Measurements from ENCODE around the gene ERC2.

DNA sequence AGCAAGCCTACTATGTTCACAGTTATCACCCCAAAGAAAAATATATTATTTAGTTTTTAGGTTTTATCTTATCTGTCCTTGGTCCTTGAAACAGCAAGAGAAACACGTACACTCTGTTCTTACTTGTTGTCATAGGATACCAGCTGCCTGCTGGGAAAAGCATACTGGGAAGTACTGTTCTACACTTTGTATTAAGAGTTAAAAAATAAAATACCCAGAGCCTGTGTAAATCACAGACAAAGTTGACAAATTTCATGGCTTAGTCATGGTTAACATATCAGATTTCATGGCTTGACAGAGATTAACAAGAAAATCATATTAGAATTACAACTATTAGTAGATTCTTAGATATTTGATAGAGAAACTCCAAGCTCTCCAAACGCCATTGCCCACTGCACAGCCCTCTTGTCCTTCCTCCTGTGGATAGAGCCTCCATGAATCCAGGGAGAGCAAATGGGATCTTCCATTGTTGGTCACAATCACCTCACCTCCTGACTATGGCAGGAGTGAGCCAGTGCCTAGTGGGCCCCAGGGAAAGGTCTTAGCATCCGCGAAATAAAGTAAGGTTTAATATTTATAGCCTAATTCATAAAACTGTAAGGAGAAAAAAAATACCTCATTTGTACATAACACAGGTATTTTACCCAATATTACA, 853.1 kb downstream of the ERC2 start:
- TF ChIP-seq, protein P1, sequence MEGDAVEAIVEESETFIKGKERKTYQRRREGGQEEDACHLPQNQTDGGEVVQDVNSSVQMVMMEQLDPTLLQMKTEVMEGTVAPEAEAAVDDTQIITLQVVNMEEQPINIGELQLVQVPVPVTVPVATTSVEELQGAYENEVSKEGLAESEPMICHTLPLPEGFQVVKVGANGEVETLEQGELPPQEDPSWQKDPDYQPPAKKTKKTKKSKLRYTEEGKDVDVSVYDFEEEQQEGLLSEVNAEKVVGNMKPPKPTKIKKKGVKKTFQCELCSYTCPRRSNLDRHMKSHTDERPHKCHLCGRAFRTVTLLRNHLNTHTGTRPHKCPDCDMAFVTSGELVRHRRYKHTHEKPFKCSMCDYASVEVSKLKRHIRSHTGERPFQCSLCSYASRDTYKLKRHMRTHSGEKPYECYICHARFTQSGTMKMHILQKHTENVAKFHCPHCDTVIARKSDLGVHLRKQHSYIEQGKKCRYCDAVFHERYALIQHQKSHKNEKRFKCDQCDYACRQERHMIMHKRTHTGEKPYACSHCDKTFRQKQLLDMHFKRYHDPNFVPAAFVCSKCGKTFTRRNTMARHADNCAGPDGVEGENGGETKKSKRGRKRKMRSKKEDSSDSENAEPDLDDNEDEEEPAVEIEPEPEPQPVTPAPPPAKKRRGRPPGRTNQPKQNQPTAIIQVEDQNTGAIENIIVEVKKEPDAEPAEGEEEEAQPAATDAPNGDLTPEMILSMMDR (IDR thresholded peaks at IDR 0.05; ENCODE audit: low read depth, low read length): no peak
- TF ChIP-seq POLR2A (IDR thresholded peaks at IDR 0.05; ENCODE audit: extremely low read depth, insufficient read length): no peak
- TF ChIP-seq, protein P2, sequence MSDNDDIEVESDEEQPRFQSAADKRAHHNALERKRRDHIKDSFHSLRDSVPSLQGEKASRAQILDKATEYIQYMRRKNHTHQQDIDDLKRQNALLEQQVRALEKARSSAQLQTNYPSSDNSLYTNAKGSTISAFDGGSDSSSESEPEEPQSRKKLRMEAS (IDR thresholded peaks at IDR 0.05; ENCODE audit: low read depth, low read length): no peak

Data from NB4 (cell line).